K562 (cell line): ENCODE results near the gene CHN2. TPM values are rescaled to one million over a fixed set of nuclear protein-coding genes. Genes with fewer than 3 reads are reported as not detected.

Source experiments
- ATAC-seq: fragments of 200-7000 bp; cut with Tn5 transposase; 3 replicates; pipeline ENCODE4 v1.9.1; 2020; ENCODE audit warnings: moderate library complexity
- BruUV-seq: library from RNA; stranded (reverse); fragments of 400-500 nt; replicated peaks from 2 replicates; lab custom pipeline; 2021; lab: Mats Ljungman, UMichigan
- CTCF ChIA-PET: fragments of 300-600 bp; formaldehyde crosslinking; extraction: SDS; loops from one replicate; lab custom pipeline; 2021; ENCODE audit warnings: low intra/inter-chr PET ratio; lab: Yijun Ruan, JAX
- POLR2A ChIA-PET: fragments of 300-600, 350-650 bp; sonication (Branson Sonifier 250); formaldehyde crosslinking; extraction: SDS; loops from one replicate; lab custom pipeline; 2021; ENCODE audit warnings: antibody characterized with exemption, inconsistent platforms; lab: Yijun Ruan, JAX
- DNase-seq, 4 experiments: peaks; one replicate each; pipeline versions ENCODE4 v3.0.0 to v3.0.0-alpha.2; 2011 to 2018; ENCODE audit warnings: low spot score in 3 of 4, mixed read lengths in 3 of 4; ENCODE audit errors: extremely low read depth in 1 of 4
- FAIRE-seq: peaks from 2 replicates; lab custom pipeline; 2011; peaks lifted over from hg19 to GRCh38; lab: Jason Lieb, UNC
- H2AFZ ChIP-seq: 2 replicates; pipeline ENCODE4 v1.6.0; 2011; ENCODE audit warnings: low read depth, low read length, control low read depth, inconsistent platforms
- H3K27ac ChIP-seq: fragments of 200-600 bp; 3 replicates; pipeline ENCODE4 v1.8.0; 2011; ENCODE audit warnings: low read depth, mild to moderate bottlenecking, control low read depth, inconsistent platforms, low read length, moderate library complexity, mixed read lengths; ENCODE audit errors: extremely low read depth
- H3K27me3 ChIP-seq, 2 experiments: fragments of 300-600 bp in 1 of 2; 2 replicates in 1 of 2; 3 replicates in 1 of 2; pipeline versions ENCODE4 v1.6.0 to v1.8.0; 2011; ENCODE audit warnings: inconsistent platforms in 2 of 2, low read length in 2 of 2, mild to moderate bottlenecking in 1 of 2, mixed read lengths in 1 of 2, moderate library complexity in 1 of 2; ENCODE audit not compliant: control insufficient read depth in 2 of 2, insufficient read depth in 2 of 2
- H3K36me3 ChIP-seq: fragments of 300-600 bp; 3 replicates; pipeline ENCODE4 v1.8.0; 2011; ENCODE audit warnings: mild to moderate bottlenecking, low read length, inconsistent platforms; ENCODE audit not compliant: control insufficient read depth, insufficient read depth
- H3K4me1 ChIP-seq, 2 experiments: fragments of 200-600 bp in 1 of 2; replicated peaks in 1 of 2; 2 replicates in 1 of 2; 3 replicates in 1 of 2; pipeline versions ENCODE4 v1.5.1 to v1.8.0; 2011; ENCODE audit warnings: inconsistent platforms in 2 of 2, low read length in 2 of 2, mild to moderate bottlenecking in 1 of 2, mixed read lengths in 1 of 2, moderate library complexity in 1 of 2; ENCODE audit not compliant: control insufficient read depth in 2 of 2, insufficient read depth in 2 of 2
- H3K4me2 ChIP-seq: 2 replicates; pipeline ENCODE4 v1.6.1; 2011; ENCODE audit warnings: low read length, control low read depth, inconsistent platforms, mixed read lengths; ENCODE audit not compliant: insufficient read depth
- H3K4me3 ChIP-seq: fragments of 200-600 bp; sonication (generic), shearing (Covaris generic); 2 replicates; pipeline ENCODE4 v1.5.1; 2016; ENCODE audit warnings: control low read depth, inconsistent platforms
- H3K79me2 ChIP-seq: fragments of 200-600 bp; 3 replicates; pipeline ENCODE4 v1.8.0; 2011; ENCODE audit warnings: low read length, inconsistent platforms; ENCODE audit not compliant: control insufficient read depth, insufficient read depth
- H3K9ac ChIP-seq, 2 experiments: 2 replicates each; pipeline versions ENCODE4 v1.6.0 to v1.6.1; 2011; ENCODE audit warnings: low read depth in 2 of 2, low read length in 2 of 2, control low read depth in 1 of 2, inconsistent platforms in 1 of 2, mild to moderate bottlenecking in 1 of 2, mixed read lengths in 1 of 2; ENCODE audit not compliant: insufficient read depth in 1 of 2
- H3K9me1 ChIP-seq: one replicate; pipeline ENCODE4 v1.6.0; 2011; ENCODE audit warnings: inconsistent platforms, mild to moderate bottlenecking, low read length, moderate library complexity; ENCODE audit not compliant: control insufficient read depth, insufficient read depth
- H3K9me3 ChIP-seq: replicated peaks from 2 replicates; pipeline ENCODE4 v1.5.1; 2011; ENCODE audit warnings: low read depth, low read length, inconsistent platforms; ENCODE audit not compliant: control insufficient read depth, insufficient read depth
- H4K20me1 ChIP-seq: replicated peaks from 2 replicates; pipeline ENCODE4 v1.6.1; 2011; ENCODE audit warnings: low read length, inconsistent platforms, mixed read lengths; ENCODE audit not compliant: control insufficient read depth, insufficient read depth
- C11orf30 ChIP-seq: fragments of 450-650 bp; IDR thresholded peaks from 2 replicates; pipeline ENCODE4 v1.6.1; 2016; ENCODE audit warnings: low read depth, mild to moderate bottlenecking
- ZEB2 ChIP-seq: fragments of 450-650 bp; IDR thresholded peaks from 2 replicates; pipeline ENCODE4 v1.6.1; 2016
- ZNF277 ChIP-seq: fragments of 250-450 bp; sonication (Bioruptor Pico); IDR thresholded peaks from 2 replicates; pipeline ENCODE4 v1.8.0; 2022; ENCODE audit warnings: inconsistent platforms, mild to moderate bottlenecking, moderate library complexity, borderline replicate concordance
- ZNF609 ChIP-seq: sonication (generic); formaldehyde crosslinking; IDR thresholded peaks from 2 replicates; pipeline ENCODE4 v1.8.1; 2023; ENCODE audit warnings: missing genetic modification reagents, mild to moderate bottlenecking, borderline replicate concordance
- WGBS: fragments of 100-300 bp; shearing (Covaris generic); methylation state at CpG from one replicate; pipeline ENCODE4 v1.1.6; 2016; ENCODE audit warnings: low coverage, mixed read lengths; ENCODE audit not compliant: insufficient coverage; ENCODE audit errors: missing lambda C conversion rate; 5-methylcytosine and 5-hydroxymethylcytosine counted together
- in situ Hi-C: fragments of 300-500 bp; cut with MboI; formaldehyde crosslinking; loops from 4 replicates; pipeline ENCODE4 v1.15.0; 2018; ENCODE audit warnings: inconsistent platforms, mixed read lengths
- intact Hi-C: fragments of 100-400 bp; cut with micrococcal nuclease; formaldehyde crosslinking; loops from 2 replicates; pipeline ENCODE4 v1.14.2; 2022
- polyA plus RNA-seq, 8 experiments: library from polyadenylated mRNA; depleted of rRNA in 4 of 8; stranded (reverse) in 5 of 8; unstranded in 3 of 8; fragments of >200 nt; fragmentation: Nextera tagmentation in 2 of 8; fragmentation: Illumina TruSeq in 1 of 8; extraction: Ambion mirVana in 2 of 8; extraction: Trizol in 1 of 8; gene quantifications; 2 replicates each; pipeline versions ENCODE4 v1.2.1 to v1.2.3, GENCODE V29; 2011 to 2014; ENCODE audit warnings: inconsistent platforms in 1 of 8, missing spikeins in 1 of 8
- total RNA-seq, 7 experiments: library from RNA; depleted of rRNA in 6 of 7; stranded (reverse); fragments of >200 nt in 6 of 7; fragmentation: Illumina TruSeq in 2 of 7; extraction: Trizol in 2 of 7; gene quantifications; 2 replicates each; pipeline versions ENCODE4 v1.2.1 to v1.2.3, GENCODE V29; 2011 to 2021; ENCODE audit warnings: low replicate concordance in 1 of 7

CHN2 gene
- total and polyA plus RNA-seq, 9 of the 15 experiments (the other 6 are each of a cell fraction or from before 2014, with no cell fraction given) = 0.12 to 2.1 (median 0.31) TPM; not detected in 1

GRCh38 chr7:29364661-29365060 lies 170.1 kb downstream of the CHN2 start:
- H4K20me1 ChIP-seq = no peaks in the 10 kb centered on the region
- H2AFZ ChIP-seq = no peak overlapping the region
- no peak overlapping the region for H3K4me2 ChIP-seq
- H3K9me3 ChIP-seq = no peaks in the 10 kb centered on the region
- H3K36me3 ChIP-seq = no peaks in the 10 kb centered on the region
- DNase-seq = no peak
- H3K27ac ChIP-seq = no peak overlapping the region
- in situ Hi-C loops = no loop called here
- ChIA-PET CTCF (interaction anchor here (0.5 to 0.7 kb wide), 2 partner anchors 89 to 163 kb away, joined by 3 read pairs; no protein-coding TSS in a partner anchor), POLR2A (no interaction called here)
- no peaks in the 10 kb centered on the region for H3K4me1 ChIP-seq
- no peak overlapping the region for H3K4me3 ChIP-seq
- ATAC-seq = no peak
- no peaks in the 10 kb centered on the region for H3K9me1 ChIP-seq
- intact Hi-C loops = no loop called here
- H3K27me3 ChIP-seq = peaks cover 0 to under 1% of the 10 kb centered on the region in 2 experiments; a peak in 1 of 5 replicates
- H3K79me2 ChIP-seq = no peaks in the 10 kb centered on the region
- no peak overlapping the region for H3K9ac ChIP-seq
- no peak for TF ChIP-seq C11orf30
- no peak for FAIRE-seq
- BruUV-seq = no TSS peak
- 0% methylated on average over 1 of the region's 1 CpG for WGBS

GRCh38 chr7:29365423-29365822 lies 170.8 kb downstream of the CHN2 start:
- no peak for FAIRE-seq
- BruUV-seq = no TSS peak
- CTCF ChIA-PET = no interaction called here

More at GRCh38 chr7:29365423-29365822, 170.8 kb downstream of the CHN2 start:
- no peaks in the 10 kb centered on the region for H4K20me1 ChIP-seq
- POLR2A ChIA-PET = no interaction called here
- H3K4me1 ChIP-seq = no peaks in the 10 kb centered on the region
- no peak overlapping the region for H3K27ac ChIP-seq
- H3K9ac ChIP-seq = no peak overlapping the region
- no peak overlapping the region for H2AFZ ChIP-seq
- H3K36me3 ChIP-seq = no peaks in the 10 kb centered on the region
- no peaks in the 10 kb centered on the region for H3K9me1 ChIP-seq
- H3K79me2 ChIP-seq = no peaks in the 10 kb centered on the region
- no peak for TF ChIP-seq ZNF277 (CRISPR knock-in tag)
- TF ChIP-seq ZNF609 = no peak
- TF ChIP-seq ZEB2 = no peak
- TF ChIP-seq, all 486 proteins: peak for 0
- H3K4me3 ChIP-seq = no peak overlapping the region
- peaks cover 0 to 4% of the 10 kb centered on the region in 2 experiments; a peak in 1 of 5 replicates for H3K27me3 ChIP-seq
- 7% methylated on average over 1 of the region's 1 CpG for WGBS
- no peaks in the 10 kb centered on the region for H3K9me3 ChIP-seq
- no peak overlapping the region for H3K4me2 ChIP-seq
- ATAC-seq (no peak), DNase-seq (no peak)
- in situ Hi-C loops (no loop called here), intact Hi-C loops (no loop called here)
